Heart left ventricle (tissue), 16 donors: ENCODE data around the gene PRSS21. TPM values are rescaled to one million over a fixed set of nuclear protein-coding genes. Genes with fewer than 3 reads are reported as not detected.
A peak's percentile ranks its signal among the peaks of the same experiment; 100 is the strongest.

Experiments
- ATAC-seq, 4 donors: fragments of 200-7000 bp; cut with Tn5 transposase; one replicate each; pipeline ENCODE4 v1.9.1; 2020 to 2022; ENCODE audit warnings: moderate library complexity in 4 of 4, mild to moderate bottlenecking in 3 of 4, moderate number of reproducible peaks in 1 of 4
- DNase-seq, 5 donors: peaks; one replicate each; pipeline ENCODE4 v3.0.0-alpha.2; 2020
- H3K27ac ChIP-seq, 12 donors: fragments of 200-600 bp; sonication (generic) in 4 of 12; one replicate each; pipeline versions ENCODE4 v1.5.0 to v1.8.0; 2016 to 2022; ENCODE audit warnings: mild to moderate bottlenecking in 2 of 12
- H3K27me3 ChIP-seq, 9 donors: fragments of 200-600 bp; sonication (generic) in 2 of 9; one replicate each; pipeline versions ENCODE4 v1.5.1 to v1.8.0; 2016 to 2022; ENCODE audit warnings: mild to moderate bottlenecking in 3 of 9
- H3K36me3 ChIP-seq, 9 donors: fragments of 200-600 bp; sonication (generic) in 2 of 9; one replicate each; pipeline versions ENCODE4 v1.5.0 to v1.8.0; 2018 to 2022; ENCODE audit warnings: mild to moderate bottlenecking in 2 of 9
- H3K4me1 ChIP-seq, 12 donors: fragments of 200-600 bp; sonication (generic) in 4 of 12; one replicate each; pipeline versions ENCODE4 v1.5.0 to v1.8.0; 2016 to 2022; ENCODE audit warnings: mild to moderate bottlenecking in 3 of 12
- H3K4me3 ChIP-seq, 12 donors: fragments of 200-600 bp; sonication (generic) in 4 of 12; one replicate each; pipeline versions ENCODE4 v1.5.0 to v1.8.0; 2017 to 2022; ENCODE audit warnings: mild to moderate bottlenecking in 9 of 12, moderate library complexity in 4 of 12
- H3K9me3 ChIP-seq, 12 donors: fragments of 200-600 bp; sonication (generic) in 4 of 12; one replicate each; pipeline versions ENCODE4 v1.5.0 to v1.8.0; 2016 to 2022; ENCODE audit warnings: mild to moderate bottlenecking in 1 of 12
- CTCF ChIP-seq, 12 donors: fragments of 200-600 bp; sonication (generic) in 4 of 12; IDR thresholded peaks; one replicate each; pipeline versions ENCODE4 v1.5.0 to v1.8.0; 2018 to 2022; ENCODE audit warnings: antibody characterized with exemption in 12 of 12, mild to moderate bottlenecking in 5 of 12
- POLR2A ChIP-seq, 2 donors: fragments of 450-650 bp; IDR thresholded peaks; one replicate each; pipeline ENCODE4 v1.6.1; 2017; ENCODE audit warnings: antibody characterized with exemption in 2 of 2, mild to moderate bottlenecking in 2 of 2, moderate library complexity in 2 of 2
- WGBS, 4 donors: extraction: QIAGEN DNeasy Blood & Tissue Kit in 2 of 4; methylation state at CpG; one replicate each; pipeline versions ENCODE4 v1.1.5 to v1.1.7; 2013 to 2018; 5-methylcytosine and 5-hydroxymethylcytosine counted together
- intact Hi-C, 10 donors: fragments of 100-400 bp; cut with DNase I; formaldehyde crosslinking; loops; one replicate each; pipeline versions ENCODE4 v1.11.1 to v1.14.2; 2022
- polyA plus RNA-seq, 2 donors: library from polyadenylated mRNA; stranded (reverse); fragments of 200-250 nt; gene quantifications; one replicate each; pipeline ENCODE4 v1.2.3, GENCODE V29; 2013
- total RNA-seq, 9 donors: library from RNA; depleted of rRNA in 2 of 9; stranded (reverse); fragments of >200 nt in 2 of 9; fragmentation: NEBNext Ultra II Directional in 3 of 9; extraction: Animal tissue kit (Norgen Biotek cat#: 25700) in 3 of 9; gene quantifications; one replicate each; pipeline versions ENCODE4 v1.1.0 to v1.2.4, GENCODE V29; 2016 to 2023
- donor health status: ischemic (EF 13 %, LVEDD 7.1; RV severe dilation, severe dysfunction).
- donor health status: healthy with polysubstance abuse.
- donor health status: DM: no; HTN: yes; CAD: no.
- donor health status: DM: no; HTN: no; CAD: no.
- donor health status: ischemic (EF 25% LVEDD 6.9; RV normal size, moderate dysfunction).
- donor health status: ischemic (EF 25% LVEDD 5.7; RV mildly dilated, moderate dysfunction).
- donor health status: healthy.
- donor health status: DM: yes; HTN: yes; CAD: no.
- donor health status: ischemic (EF 35%, LVEDD 5.7; RV mildly dilated, moderate dysfunction).
- donor health status: nonischemic (EF 11% LVEDD 7.7; RV severe dilation, severe dysfunction).
- donor health status: DM: yes; HTN: yes; CAD: no.
- donor health status: PGD.
- donor health status: ischemic (EF 29% LVEDD 5.4; RV normal size, mild dysfunction).
- donor health status: nonischemic (EF 23%, LVEDD 6.1; RV moderate dilation, normal function).

The PRSS21 gene
- total and polyA plus RNA-seq, 11 donors = not detected

- DNase-seq (no peak), ATAC-seq (no peak)
- Histone ChIP-seq H3K4me3 (peak within 1 kb of the TSS in 1 of 12 donors; percentile 26), H3K36me3 (no peaks in the 10 kb centered on the region), H3K27ac (no peak within 1 kb of the TSS), H3K4me1 (peaks cover 0 to 8% (median 0%) of the 10 kb centered on the region in 12 donors), H3K27me3 (peaks cover 13 to 58% (median 34%) of the 10 kb centered on the region in 9 donors), H3K9me3 (peaks cover 0 to 24% (median 2%) of the 10 kb centered on the region in 12 donors)
- intact Hi-C loops = loop anchor here in 2 of 10 donors (10.0 kb wide), 1 partner anchor 63 kb away; the partner anchor contains the start of gene PRSS41 (in 2 of the 2)
- 4 to 8% (median 6%) methylated on average over 37 to 42 of the region's 42 CpGs for WGBS, 4 donors
- no peak for TF ChIP-seq POLR2A (IDR thresholded peaks at IDR 0.05)
- no peak for TF ChIP-seq CTCF (IDR thresholded peaks at IDR 0.05)
Observed at GRCh38 chr16:2857451-2858244, 40.6 kb downstream of the PRSS21 start, which contains the start of gene PRSS22. PRSS22 (minus strand) TSS chr16:2858170; CDS start chr16:2858104, 66 bp downstream.

GRCh38 chr16:2858245-2859025 is 41.4 kb downstream of the PRSS21 start:
- DNase-seq = no peak
- no peak overlapping the region for H3K4me3 ChIP-seq
- peaks cover 0 to 24% (median 2%) of the 10 kb centered on the region in 12 donors for H3K9me3 ChIP-seq
- peaks cover 13 to 55% (median 28%) of the 10 kb centered on the region in 9 donors for H3K27me3 ChIP-seq
- 13 to 30% (median 20%) methylated on average over 12 to 23 of the region's 23 CpGs for WGBS, 4 donors
- H3K36me3 ChIP-seq = no peaks in the 10 kb centered on the region
- peaks cover 0 to 8% (median 0%) of the 10 kb centered on the region in 12 donors for H3K4me1 ChIP-seq
- intact Hi-C loops = loop anchor here in 2 of 10 donors (10.0 kb wide), 1 partner anchor 64 kb away; the partner anchor contains the start of gene PRSS41 (in 2 of the 2)
- no peak overlapping the region for H3K27ac ChIP-seq
- TF ChIP-seq CTCF (IDR thresholded peaks at IDR 0.05) = no peak
- TF ChIP-seq POLR2A (IDR thresholded peaks at IDR 0.05) = no peak
- peak in 1 of 4 donors; percentile 36 for ATAC-seq

GRCh38 chr16:2859686-2860265 is 42.7 kb downstream of the PRSS21 start:
- H3K4me3 ChIP-seq = no peak overlapping the region
- intact Hi-C loops = loop anchor here in 3 of 10 donors (10.0 kb wide), 2 partner anchors 65 to 75 kb away; partner anchors contain the start of genes PRSS41 (in 2 of the 3) and PRSS33 (in 1 of the 3)
- 65 to 70% (median 68%) methylated on average over 7 to 10 of the region's 10 CpGs for WGBS, 4 donors
- peaks cover 0 to 14% (median under 1%) of the 10 kb centered on the region in 12 donors for H3K9me3 ChIP-seq
- H3K27me3 ChIP-seq = peaks cover 13 to 60% (median 30%) of the 10 kb centered on the region in 9 donors
- ATAC-seq (no peak), DNase-seq (no peak)
- no peak overlapping the region for H3K27ac ChIP-seq
- H3K4me1 ChIP-seq = peaks cover 0 to 8% (median 0%) of the 10 kb centered on the region in 12 donors
- no peak for TF ChIP-seq CTCF (IDR thresholded peaks at IDR 0.05)
- TF ChIP-seq POLR2A (IDR thresholded peaks at IDR 0.05) = no peak
- no peaks in the 10 kb centered on the region for H3K36me3 ChIP-seq
